AG04450 (cell line): ENCODE data around the gene SLC39A9. TPM values are rescaled to one million over a fixed set of nuclear protein-coding genes. Genes with fewer than 3 reads are reported as not detected.
A peak's percentile ranks its signal among the peaks of the same experiment; 100 is the strongest.

Experiments used
- CTCF ChIA-PET: fragments of 300-600, 350-600 bp; formaldehyde crosslinking; extraction: SDS; loops from one replicate; lab custom pipeline; 2022; ENCODE audit warnings: antibody characterized with exemption, inconsistent platforms; lab: Charles Lee
- POLR2A ChIA-PET: fragments of 350-600 bp; formaldehyde crosslinking; extraction: SDS; loops from one replicate; lab custom pipeline; 2021; ENCODE audit warnings: antibody characterized with exemption, inconsistent platforms; lab: Yijun Ruan, JAX
- DNase-seq: peaks from one replicate; pipeline ENCODE4 v3.0.0-alpha.2; 2011; ENCODE audit warnings: low read depth, low spot score
- H3K27ac ChIP-seq: one replicate; pipeline ENCODE4 v1.5.1; 2012; ENCODE audit warnings: low read depth, low read length, control low read depth
- H3K27me3 ChIP-seq: one replicate; pipeline ENCODE4 v1.6.0; 2012; ENCODE audit warnings: low read length; ENCODE audit not compliant: control insufficient read depth, insufficient read depth
- H3K4me3 ChIP-seq: 2 replicates; pipeline ENCODE4 v1.5.1; 2011; ENCODE audit warnings: mild to moderate bottlenecking, low read depth, low read length, control low read depth
- H3K9me3 ChIP-seq: 2 replicates; pipeline ENCODE4 v1.5.1; 2012; ENCODE audit warnings: low read length; ENCODE audit not compliant: control insufficient read depth, insufficient read depth
- polyA plus RNA-seq: library from polyadenylated mRNA; depleted of rRNA; stranded (reverse); fragments of >200 nt; gene quantifications from 2 replicates; pipeline ENCODE4 v1.2.3, GENCODE V29; 2011
- TF ChIP-seq, protein P1 (sequence below): IDR thresholded peaks from 2 replicates; pipeline ENCODE4 v1.5.1; 2011; ENCODE audit warnings: low read depth, low read length, control low read depth, inconsistent platforms

The SLC39A9 gene
- polyA plus RNA-seq, 1 experiment = 82.2 TPM

DNA sequence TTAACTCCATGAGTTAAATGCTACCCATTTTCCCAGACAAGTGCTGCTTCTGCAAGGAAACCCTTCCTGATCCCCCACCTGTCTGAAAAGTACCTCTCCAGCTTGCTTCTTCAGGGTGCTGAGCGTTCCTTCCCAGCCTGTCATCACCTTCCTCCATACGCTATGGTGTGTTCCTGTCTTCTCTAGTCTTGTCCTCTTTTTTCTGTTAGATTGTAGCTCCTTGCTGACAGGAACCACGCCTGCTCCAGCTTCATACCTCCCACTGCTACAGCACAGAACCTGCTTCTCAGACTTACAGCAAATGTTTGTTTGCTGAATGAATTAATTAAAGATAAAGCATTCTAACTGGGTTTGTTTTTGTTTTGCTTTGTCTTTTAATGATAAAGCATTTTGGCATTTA, 39.5 kb upstream of the SLC39A9 start:
- no peak for DNase-seq
- TF ChIP-seq, protein P1, sequence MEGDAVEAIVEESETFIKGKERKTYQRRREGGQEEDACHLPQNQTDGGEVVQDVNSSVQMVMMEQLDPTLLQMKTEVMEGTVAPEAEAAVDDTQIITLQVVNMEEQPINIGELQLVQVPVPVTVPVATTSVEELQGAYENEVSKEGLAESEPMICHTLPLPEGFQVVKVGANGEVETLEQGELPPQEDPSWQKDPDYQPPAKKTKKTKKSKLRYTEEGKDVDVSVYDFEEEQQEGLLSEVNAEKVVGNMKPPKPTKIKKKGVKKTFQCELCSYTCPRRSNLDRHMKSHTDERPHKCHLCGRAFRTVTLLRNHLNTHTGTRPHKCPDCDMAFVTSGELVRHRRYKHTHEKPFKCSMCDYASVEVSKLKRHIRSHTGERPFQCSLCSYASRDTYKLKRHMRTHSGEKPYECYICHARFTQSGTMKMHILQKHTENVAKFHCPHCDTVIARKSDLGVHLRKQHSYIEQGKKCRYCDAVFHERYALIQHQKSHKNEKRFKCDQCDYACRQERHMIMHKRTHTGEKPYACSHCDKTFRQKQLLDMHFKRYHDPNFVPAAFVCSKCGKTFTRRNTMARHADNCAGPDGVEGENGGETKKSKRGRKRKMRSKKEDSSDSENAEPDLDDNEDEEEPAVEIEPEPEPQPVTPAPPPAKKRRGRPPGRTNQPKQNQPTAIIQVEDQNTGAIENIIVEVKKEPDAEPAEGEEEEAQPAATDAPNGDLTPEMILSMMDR = no peak
- POLR2A ChIA-PET = no interaction called here
- CTCF ChIA-PET = no interaction called here
- Histone ChIP-seq H3K9me3 (no peaks in the 10 kb centered on the region; the same call in 1 of the 2 replicates), H3K27ac (no peak overlapping the region), H3K27me3 (peaks cover 4% of the 10 kb centered on the region), H3K4me3 (no peak overlapping the region)

DNA sequence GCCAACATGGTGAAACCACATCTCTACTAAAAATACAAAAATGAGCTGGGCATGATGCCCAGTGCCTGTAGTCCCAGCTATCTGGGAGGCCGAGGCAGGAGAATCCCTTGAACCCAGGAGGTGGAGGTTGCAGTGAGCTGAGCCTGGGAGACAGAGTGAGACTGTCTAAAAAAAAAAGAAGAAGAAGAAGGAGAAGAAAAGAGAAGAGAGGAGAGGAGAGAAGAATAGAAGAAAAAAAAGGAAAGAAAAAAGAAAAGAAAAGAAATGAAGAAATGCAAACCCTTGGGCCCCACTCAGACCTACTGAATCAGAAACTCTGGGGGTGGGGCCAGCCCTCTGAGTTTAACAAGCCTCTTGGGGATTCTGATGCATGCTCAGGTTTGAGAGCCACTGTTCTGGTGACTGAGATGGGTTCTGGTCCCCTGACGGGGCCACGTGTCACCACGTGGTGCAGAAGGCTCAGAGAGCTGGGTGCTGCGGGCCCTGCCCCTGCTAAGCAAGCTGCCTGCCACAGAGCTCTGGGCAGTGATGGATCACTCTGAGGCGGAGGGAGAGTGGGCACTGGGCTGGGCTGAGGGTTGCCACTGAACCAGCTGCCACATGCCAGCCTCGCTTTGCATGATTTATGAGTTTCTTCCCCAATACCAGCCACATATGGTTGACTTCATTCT, 37.9 kb upstream of the SLC39A9 start:
- DNase-seq = no peak
- ChIA-PET CTCF (interaction anchor here (1.0 kb wide), 1 partner anchor 119 kb away, joined by 4 read pairs; no protein-coding TSS in a partner anchor), POLR2A (interaction anchor here (0.7 kb wide), 1 partner anchor 16 kb away, joined by 3 read pairs; no protein-coding TSS in a partner anchor)

DNA sequence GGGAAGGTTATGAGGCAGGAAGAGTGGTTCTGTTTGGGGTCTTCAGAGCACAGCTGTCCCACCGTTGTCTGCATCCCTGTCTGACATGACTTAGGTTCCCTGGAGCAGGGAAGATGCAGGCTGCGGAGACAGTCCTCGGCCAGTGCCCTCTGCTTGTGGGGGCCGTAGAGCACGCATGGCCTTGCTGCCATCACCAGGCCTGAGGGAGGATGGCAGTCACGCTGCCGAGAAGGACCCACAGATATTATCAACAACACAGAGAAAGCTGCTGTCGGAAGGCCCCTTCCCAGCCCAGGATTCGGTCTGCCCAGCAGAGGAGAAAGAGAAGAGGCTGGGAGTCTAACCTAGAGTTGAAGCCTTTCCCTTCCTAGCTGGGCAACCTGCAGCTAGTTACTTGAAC, 35.4 kb upstream of the SLC39A9 start:
- TF ChIP-seq, protein P1 = peak; percentile 62
- Histone ChIP-seq H3K27me3 (peaks cover 3% of the 10 kb centered on the region), H3K4me3 (no peak overlapping the region), H3K27ac (no peak overlapping the region), H3K9me3 (no peaks in the 10 kb centered on the region; the same call in 1 of the 2 replicates)
- CTCF ChIA-PET = interaction anchor here (0.6 to 4.7 kb wide), 12 partner anchors 11 to 313 kb away, joined by 3 to 61 read pairs (median 3); partner anchors contain the start of gene ERH
- POLR2A ChIA-PET = interaction anchor here (0.5 kb wide), 1 partner anchor 444 kb away, joined by 3 read pairs; no protein-coding TSS in a partner anchor
- DNase-seq = peak; percentile 11

More for the DNA sequence above, 37.9 kb upstream of the SLC39A9 start:
- TF ChIP-seq, protein P1 = no peak
- Histone ChIP-seq H3K4me3 (no peak overlapping the region), H3K9me3 (no peaks in the 10 kb centered on the region; the same call in 1 of the 2 replicates), H3K27me3 (peaks cover 3% of the 10 kb centered on the region), H3K27ac (no peak overlapping the region)

DNA sequence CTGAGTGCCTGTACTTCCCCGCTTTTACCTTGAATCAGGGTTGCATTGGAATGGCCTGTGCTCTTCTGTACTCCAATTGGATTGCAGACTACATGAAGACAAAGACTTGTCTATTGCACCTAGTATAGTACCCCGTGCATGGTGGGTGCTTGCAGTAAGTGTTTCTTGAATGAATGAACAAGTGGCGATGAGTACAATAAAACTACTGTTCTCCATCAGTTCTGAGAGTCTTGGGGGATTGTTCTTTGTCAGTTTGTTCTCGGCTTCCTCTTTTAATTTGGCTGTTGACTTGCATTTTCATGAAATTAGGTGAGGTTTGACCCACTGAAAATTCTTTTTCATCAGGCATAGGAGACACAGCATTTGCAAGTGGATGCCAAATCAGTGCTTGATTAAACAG, 34.5 kb upstream of the SLC39A9 start:
- Histone ChIP-seq H3K4me3 (no peak overlapping the region), H3K27ac (no peak overlapping the region), H3K27me3 (peaks cover under 1% of the 10 kb centered on the region), H3K9me3 (no peaks in the 10 kb centered on the region)
- TF ChIP-seq, protein P1 = no peak
- CTCF ChIA-PET = interaction anchor here (0.7 to 4.7 kb wide), 7 partner anchors 34 to 234 kb away, joined by 3 to 61 read pairs (median 3); partner anchors contain the start of gene ERH
- no peak for DNase-seq
- POLR2A ChIA-PET = no interaction called here

DNA sequence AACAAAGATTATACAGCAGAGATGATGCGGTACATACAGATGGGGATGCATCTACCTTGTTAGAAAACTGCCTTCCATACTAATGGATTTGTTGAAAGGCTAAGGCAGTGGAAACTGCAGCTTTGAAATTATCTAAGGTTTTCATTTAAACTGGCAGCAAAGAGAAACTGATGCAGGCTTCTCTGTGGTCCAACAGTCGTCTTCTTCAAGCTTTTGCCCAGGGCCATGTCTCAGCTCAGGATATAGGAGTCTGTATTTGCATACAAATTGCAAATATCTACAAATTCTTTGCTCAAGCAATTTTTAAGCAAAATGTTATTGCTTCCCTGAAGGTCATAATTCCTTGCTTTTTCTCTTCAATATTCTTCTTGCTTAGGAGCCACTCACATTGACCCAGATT, 34.1 kb upstream of the SLC39A9 start:
- ChIA-PET POLR2A (no interaction called here), CTCF (interaction anchor here (1.3 to 4.7 kb wide), 4 partner anchors 17 to 235 kb away, joined by 3 to 61 read pairs (median 8); no protein-coding TSS in a partner anchor)
- DNase-seq = no peak
- H3K4me3 ChIP-seq = no peak overlapping the region
- no peak overlapping the region for H3K27ac ChIP-seq
- TF ChIP-seq, protein P1 = no peak
- H3K9me3 ChIP-seq = no peaks in the 10 kb centered on the region
- H3K27me3 ChIP-seq = no peaks in the 10 kb centered on the region
